HG02759 (cell line): ENCODE measurements around the gene MARCHF4.

Experiments
- ATAC-seq: cut with Tn5 transposase; IDR thresholded peaks from one replicate; pipeline ENCODE4 v1.9.1; 2021; ENCODE audit warnings: mild to moderate bottlenecking, moderate library complexity; ENCODE audit not compliant: unreplicated experiment

Gene MARCHF4, protein sequence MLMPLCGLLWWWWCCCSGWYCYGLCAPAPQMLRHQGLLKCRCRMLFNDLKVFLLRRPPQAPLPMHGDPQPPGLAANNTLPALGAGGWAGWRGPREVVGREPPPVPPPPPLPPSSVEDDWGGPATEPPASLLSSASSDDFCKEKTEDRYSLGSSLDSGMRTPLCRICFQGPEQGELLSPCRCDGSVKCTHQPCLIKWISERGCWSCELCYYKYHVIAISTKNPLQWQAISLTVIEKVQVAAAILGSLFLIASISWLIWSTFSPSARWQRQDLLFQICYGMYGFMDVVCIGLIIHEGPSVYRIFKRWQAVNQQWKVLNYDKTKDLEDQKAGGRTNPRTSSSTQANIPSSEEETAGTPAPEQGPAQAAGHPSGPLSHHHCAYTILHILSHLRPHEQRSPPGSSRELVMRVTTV

DNA sequence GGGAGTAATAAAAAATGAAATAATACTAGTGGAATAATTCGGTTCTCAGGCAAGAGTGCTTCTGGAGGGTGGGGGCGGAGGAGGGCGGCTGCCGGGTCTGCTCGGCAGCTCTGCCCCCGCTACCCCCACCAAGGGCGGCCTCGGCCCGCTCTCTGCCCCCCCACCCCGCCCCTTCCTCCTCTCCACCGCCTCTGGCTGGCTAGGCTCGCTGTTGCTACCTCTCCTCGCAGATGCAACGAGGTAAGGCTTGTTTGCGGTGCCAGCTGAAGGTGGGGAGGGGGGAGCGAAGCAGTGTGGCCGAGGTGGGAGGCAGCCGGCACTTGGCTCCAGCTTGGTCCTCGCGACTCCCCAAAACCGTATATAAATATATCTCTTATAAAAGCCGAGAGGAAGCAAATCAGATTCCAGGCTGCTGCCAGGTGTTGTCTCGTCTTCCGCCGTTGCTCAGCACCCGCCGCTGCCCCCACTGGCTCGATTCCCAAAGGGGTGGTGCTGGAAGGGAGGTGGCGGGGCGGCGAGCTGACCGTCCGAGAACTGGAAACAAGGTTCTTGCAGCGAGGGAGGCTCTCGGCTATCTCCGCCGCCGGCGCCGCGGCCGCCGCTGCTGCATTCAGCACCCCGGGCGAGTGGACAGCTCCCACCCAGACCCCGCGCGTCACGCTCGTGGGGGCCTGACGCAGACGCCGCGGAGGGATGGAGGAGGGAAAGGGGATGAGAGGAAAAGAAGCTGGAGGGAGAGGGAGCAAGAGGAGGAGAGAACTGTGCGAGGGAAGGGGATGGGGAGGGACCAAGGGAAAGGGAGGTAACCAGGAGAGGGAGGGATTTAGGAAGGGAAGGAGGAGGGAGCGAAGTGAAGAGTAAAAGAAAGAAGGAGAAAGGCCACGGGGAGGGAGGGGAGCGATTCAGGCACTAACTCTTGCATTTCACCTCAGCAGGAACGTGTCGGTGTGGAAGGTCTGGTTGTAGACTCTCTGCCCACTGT, at the start of gene MARCHF4:
Gene MARCHF4, minus strand, starts transcription at position 763 of the 982 bp plus-strand sequence. CDS start 2,223 bp downstream, outside the sequence.
- no peak for ATAC-seq

- no peak for ATAC-seq
These were observed 48.3 kb upstream of the MARCHF4 start for GRCh38 chr2:216420367-216421101.

DNA sequence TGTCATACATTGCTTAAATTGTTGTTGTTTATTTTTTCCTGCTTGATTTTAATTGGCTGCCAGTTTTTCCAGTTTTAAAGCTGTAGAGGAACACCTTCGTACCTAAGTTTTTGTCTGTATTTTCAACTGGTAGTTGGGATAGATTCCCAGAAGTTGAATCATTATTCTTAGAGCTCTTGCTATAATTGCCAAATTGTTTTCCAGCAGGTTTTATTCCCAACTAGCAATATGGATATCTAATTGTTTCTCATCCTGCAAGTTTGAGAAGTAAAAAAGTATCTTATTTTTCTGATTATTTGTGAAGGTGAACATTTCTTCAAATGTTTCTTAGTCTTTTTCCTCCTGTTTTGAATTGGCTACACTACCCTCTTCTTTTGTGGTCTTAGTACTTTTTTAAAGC, 46.7 kb upstream of the MARCHF4 start:
- ATAC-seq: no peak

DNA sequence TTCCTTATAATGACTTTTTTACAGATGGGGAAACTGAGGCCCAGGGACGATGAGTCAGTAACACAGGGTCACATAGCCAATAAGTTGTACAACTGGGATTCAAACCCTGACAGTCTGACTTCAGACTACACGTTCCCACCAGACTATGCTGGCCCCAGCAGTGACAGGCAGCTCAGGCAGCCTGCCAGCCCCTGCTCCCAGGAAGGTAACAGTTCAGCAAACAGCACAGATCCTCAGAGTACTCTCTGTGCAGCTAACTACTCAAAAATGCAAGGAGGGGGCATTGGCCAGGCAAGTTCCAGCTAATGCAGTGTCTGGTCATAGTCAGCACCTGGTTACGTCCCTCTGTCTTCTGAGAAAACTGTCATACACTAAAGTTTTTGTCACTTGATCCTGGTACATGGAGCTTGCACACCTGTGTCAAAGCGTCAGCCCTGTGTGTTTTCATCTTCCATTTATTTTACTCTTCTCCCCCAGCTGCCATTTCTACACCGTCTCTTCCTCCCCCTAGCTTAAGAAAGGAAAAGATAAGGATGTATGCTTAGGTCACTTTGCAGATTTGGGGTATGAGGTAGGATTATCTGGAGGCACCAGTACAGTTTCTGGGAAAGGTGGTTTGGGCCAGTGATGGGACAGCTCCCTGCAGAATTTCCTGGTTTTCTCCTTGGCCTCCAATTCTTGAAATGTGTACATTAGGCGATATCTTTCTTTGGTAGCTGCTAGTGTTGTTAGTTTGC, 44.5 kb upstream of the MARCHF4 start:
- ATAC-seq: no peak

- no peak for ATAC-seq
These were observed 43.3 kb upstream of the MARCHF4 start for GRCh38 chr2:216415541-216415940.

GRCh38 chr2:216414772-216415319, 42.6 kb upstream of the MARCHF4 start:
- no peak for ATAC-seq

DNA sequence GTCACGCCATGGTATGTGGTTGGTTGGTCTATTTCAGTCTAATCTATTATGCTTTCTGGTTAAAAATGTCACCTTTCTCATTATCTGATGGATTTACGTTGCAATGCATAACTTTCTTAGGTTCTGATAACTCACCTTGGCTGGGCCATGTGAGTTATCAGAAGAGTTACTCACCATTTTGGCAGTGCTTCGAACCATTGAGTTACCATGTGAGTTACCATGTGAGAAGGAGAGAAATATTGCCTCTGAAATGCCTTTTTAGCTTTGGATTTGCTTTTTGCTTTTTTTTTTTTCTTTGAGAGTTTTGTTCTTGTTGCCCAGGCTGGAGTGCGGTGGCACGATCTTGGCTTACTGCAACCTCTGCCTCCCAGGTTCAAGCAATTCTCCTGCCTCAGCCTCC, 41.6 kb upstream of the MARCHF4 start:
- ATAC-seq: no peak

- peak; percentile 95 for ATAC-seq
These were observed 40.0 kb upstream of the MARCHF4 start, which contains the start of gene SMARCAL1 for GRCh38 chr2:216412022-216412999. Gene SMARCAL1 (plus strand): TSS chr2:216412484. CDS start chr2:216414705, 2,221 bp downstream.

DNA sequence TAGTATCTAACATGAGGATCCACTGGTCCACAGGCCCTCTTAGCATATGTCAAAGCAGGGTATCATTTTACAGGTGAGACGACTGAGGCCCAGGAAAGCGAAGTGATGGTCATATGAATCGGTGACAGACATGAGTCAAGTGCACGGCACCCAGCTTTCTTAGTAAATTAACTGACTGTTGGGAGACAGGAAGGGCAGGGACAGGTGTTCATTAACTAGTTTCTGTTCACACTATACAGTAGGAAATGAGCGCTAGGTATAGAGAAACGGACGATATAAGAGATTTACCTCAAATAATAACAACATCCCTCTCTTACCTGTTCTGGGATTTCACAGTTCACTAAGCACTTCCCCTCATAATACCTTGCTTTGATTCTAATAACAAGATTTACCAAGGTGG, 38.3 kb upstream of the MARCHF4 start:
- ATAC-seq: no peak

DNA sequence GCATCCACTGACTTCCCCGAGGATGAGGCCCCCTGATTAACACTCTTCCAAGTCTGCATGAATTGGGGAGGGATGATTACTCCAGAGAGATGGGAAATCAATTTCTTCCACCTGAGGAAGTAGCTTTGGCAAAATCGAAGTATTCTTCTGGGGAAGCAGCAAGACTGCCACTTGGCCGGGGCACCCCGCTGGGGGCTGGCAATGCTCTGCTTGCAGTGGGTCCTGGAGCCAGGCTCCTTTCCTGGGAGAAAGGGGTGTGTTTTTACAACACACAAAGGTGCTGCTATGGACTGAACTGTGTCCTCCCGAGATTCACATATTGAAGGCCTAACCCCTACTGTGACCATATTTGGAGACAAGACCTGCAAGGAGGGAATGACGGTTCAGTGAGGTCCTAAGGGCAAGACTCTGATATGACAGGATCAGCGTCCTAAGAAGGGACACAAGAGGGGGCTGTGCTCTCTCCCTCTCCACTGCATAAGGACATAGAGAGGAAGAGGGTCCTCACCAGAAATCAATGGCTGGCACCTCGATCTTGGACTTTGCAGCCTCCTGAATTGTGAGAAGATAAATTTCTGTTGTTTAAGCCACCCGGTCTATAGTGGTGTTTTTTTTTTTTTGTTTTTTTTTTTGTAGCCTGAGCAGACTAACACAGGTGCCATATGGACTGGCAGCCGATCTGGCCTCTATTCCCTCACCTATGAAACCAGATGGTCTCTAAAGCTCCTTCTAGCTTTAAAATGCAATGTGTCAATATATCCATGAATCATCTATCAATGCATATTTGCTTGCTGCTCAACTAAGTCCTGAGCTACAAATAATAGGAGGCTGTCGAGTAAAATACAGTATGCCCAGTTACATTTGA, 36.4 kb upstream of the MARCHF4 start:
- ATAC-seq: no peak

DNA sequence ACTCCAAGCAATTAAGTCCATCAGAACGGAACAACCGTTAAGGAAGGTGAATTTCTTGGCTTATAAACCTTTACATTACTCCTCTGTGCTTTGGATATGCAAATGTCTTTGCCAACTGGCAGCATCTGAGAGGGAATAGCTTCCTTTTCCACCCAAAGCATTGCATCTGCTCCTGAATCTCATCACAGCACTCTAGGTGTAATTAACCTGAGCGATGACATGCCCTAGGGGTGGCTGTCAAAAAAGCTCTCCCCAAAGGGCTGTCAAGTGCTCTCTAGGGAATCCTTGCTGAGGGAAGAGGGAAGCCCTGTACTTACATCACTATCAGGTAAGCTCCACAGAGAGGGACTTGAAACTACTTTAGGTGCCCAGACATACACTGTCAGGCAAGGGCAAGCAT, 34.5 kb upstream of the MARCHF4 start:
- ATAC-seq: no peak

DNA sequence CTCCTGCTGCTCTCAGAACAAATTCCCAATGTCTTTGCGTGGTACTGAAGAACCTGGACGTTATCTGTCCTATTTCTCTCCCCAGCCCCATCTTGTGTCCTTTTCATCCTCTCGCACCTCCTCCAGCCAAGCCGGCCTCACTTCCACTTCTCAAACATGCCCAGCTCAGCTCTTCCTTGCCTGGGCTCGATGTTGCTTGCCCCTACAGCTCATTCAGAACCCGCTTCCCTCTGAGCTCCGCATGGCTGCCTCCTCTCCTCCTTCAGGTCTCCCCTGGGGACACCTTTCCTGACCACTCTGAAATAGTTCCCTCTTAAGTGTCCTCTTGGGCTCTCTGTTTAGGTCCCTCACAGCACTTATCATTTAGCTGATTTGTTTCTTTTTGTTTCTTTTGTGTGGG, 33.3 kb upstream of the MARCHF4 start:
- no peak for ATAC-seq

- peak; percentile 61 for ATAC-seq
These were observed 31.8 kb upstream of the MARCHF4 start for GRCh38 chr2:216404010-216404618.

GRCh38 chr2:216402751-216403150, 30.5 kb upstream of the MARCHF4 start:
- no peak for ATAC-seq

GRCh38 chr2:216399621-216400020, 27.3 kb upstream of the MARCHF4 start:
- ATAC-seq: no peak

- ATAC-seq: no peak
These were observed 22.6 kb upstream of the MARCHF4 start for GRCh38 chr2:216394881-216395280.
